ENCODE data around the gene LUC7L3.
"Not testable (repeated sequence)": the region's sequence is repeated elsewhere in the genome, so short reads cannot be mapped to it uniquely, and the experiment has no call there.

LUC7L3 gene

DNA sequence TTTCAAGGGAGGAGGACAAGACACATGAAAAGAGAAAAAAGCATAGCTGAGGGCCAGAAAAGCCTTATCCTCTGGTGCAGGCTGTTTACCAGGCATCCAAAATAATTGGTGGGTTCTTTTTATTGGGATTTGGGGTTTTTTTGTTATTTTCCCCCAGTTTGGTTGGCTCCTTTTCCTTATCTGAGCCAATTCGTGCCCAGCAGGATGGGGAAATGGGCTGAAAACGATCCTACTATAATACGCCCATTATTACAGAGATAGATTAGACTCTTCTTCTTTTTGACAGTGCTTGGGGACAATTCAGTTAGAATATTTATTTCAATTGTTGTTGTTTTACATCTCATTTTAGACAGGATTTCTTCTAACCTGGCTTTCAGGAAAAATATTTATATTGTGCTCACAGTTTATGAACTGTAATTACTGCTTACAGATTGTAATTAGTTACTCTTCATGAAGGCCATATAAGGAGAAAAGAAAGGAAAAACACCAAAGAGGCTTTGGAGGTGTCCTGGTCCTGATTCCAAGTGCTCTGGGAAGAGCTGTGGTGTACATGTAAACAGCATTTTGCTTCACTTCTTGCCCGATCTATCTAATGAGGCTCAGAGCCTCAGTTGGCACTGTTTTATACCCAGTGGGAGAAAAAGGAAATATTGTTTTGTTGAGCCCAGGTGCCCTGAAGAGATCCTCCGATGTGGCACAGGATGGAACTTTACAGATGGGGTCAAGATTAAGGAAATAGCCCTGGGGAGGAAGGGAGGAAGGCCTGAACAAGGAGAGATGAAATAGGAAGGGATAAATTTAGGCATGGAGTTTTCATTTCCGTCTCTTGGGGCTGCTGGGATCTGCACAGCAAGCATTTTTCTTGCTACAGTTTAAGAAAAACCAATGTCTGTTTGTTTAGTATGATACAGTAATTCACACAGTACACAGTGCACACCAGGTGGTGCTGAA lies 11.1 kb upstream of the LUC7L3 start:
- DNase-seq (ENCODE audit: low spot score), result peak; percentile 71

DNA sequence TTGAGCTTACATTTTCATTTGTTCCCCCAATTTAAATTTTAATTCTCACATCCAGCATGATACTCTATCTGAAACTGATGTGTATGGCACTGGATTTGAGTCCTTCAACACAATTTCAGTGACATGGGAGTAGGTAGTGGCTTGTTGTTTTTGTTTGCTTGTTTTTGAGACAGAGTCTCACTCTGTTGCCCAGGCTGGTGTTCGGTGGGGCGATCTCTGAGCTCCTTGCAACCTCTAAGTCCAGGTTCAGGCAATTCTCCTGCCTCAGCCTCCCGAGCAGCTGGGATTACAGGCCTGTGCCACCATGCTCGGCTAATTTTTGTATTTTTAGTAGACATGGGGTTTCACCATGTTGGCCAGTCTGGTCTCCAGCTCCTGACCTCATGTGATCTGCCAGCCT lies 10.3 kb upstream of the LUC7L3 start:
- DNase-seq (ENCODE audit: low spot score), result not testable (repeated sequence)

DNA sequence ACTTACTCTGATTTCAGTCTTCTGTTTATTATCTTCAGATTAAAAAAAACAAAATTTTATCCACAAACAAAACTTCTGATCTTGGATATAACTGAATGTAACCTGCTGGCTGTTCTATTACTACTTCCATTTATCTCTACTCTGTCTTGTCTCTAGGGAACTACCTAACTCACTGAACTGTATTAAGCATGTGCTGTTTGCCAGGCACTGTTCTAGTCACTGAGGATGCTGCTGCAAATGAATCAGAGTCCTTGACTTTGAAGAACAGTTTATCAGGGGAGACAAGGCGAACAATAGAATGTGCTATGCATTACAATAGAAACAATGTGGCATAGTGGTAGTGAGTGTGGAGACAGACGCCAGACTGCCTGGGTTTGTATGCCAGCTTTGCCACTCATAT lies 9.4 kb upstream of the LUC7L3 start:
- no peak for DNase-seq (ENCODE audit: low spot score)

DNA sequence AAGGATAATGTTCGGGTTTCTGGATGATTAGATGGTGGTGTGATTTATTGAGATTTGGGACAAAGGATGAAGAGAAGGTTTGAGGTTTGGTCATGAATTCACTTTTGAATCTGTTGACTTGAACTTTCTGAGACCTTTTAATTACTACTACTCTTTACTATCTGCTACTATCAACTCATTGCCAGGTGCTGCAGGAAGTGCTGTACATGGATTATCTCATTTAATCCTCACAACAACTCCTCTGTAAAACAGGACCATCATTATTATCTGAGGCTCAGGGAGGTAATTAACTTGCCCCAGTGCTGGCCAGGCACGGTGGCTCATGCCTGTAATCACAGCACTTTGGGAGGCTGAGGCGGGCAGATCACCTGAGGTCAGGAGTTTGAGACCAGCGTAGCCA lies 8.8 kb upstream of the LUC7L3 start:
- no peak for DNase-seq (ENCODE audit: low spot score)

DNA sequence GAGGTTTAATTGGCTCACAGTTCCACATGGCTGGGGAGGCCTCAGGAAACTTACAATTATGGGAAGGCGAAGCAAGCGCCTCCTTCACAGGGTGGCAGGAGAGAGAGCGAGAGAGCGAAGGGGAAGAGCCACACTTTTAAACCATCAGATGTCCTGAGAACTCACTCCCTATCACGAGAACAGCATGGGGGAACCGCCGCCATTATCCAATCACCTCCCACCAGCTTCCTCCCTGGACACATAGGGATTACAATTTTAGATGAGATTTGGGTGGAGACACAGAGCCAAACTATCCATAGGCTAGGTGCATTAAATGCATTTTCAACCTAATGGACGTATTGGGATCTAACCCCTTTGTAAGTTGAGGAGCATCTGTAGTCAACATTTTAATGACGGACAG lies 6.8 kb upstream of the LUC7L3 start:
- DNase-seq (ENCODE audit: low spot score), result no peak

DNA sequence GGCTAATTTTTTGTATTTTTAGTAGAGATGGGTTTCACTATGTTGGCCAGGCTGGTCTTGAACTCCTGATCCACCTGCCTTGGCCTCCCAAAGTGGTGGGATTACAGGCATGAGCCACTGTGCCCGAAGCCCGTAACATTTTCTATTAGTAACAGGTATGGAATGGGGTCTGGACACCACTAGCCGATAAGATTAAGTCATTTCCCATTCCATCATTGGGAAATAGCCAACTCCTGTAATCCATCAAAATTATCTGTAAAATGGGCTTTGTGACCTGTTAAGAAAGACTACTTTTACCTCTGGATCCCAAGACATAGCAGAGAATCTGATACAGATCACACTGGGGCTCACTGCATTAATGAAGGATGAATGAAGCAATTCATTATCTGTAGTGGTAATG lies 3.9 kb upstream of the LUC7L3 start:
- no peak for DNase-seq (ENCODE audit: low spot score)

DNA sequence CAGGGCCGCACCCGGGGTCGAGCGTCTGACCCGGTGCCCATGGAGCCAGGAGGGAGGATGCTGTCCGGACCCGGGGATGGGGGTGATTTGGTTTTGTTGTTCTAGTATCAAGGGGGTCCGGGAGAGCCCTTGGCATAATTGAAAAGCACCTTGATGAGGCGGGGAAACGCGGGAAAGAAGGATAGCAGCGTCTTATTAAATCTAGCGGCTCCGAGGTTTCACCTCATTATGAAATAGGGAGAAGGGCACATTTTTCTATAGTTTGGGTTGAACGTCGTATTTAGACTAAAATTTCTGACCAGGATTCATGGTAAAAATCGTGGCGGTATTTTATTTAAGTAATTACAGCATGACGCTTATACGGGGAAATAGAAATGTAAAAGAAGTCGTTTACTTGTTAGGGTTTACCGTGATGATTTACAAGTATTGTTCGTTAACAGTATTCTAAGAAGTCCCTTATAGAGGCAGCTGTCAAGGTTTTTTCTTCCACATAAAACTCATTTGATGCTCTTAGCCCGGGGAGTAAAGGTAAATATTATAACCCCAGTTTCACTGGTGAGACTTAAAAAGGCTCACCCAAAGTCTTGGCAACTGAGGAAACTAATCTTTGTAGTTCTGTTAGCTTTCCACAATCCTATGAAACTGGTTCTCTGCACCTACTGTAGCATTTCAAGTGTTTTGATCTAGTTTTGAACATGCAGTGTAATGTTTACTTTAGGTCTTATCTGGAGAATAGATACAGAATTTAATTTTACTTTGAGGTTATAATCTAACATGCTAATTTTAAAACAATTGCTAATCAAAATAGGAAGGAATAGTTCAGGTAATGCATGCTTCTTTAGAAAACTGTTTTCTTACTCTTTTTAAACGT lies 756 bp downstream of the LUC7L3 start:
- DNase-seq (ENCODE audit: low spot score), result peak; percentile 62

DNA sequence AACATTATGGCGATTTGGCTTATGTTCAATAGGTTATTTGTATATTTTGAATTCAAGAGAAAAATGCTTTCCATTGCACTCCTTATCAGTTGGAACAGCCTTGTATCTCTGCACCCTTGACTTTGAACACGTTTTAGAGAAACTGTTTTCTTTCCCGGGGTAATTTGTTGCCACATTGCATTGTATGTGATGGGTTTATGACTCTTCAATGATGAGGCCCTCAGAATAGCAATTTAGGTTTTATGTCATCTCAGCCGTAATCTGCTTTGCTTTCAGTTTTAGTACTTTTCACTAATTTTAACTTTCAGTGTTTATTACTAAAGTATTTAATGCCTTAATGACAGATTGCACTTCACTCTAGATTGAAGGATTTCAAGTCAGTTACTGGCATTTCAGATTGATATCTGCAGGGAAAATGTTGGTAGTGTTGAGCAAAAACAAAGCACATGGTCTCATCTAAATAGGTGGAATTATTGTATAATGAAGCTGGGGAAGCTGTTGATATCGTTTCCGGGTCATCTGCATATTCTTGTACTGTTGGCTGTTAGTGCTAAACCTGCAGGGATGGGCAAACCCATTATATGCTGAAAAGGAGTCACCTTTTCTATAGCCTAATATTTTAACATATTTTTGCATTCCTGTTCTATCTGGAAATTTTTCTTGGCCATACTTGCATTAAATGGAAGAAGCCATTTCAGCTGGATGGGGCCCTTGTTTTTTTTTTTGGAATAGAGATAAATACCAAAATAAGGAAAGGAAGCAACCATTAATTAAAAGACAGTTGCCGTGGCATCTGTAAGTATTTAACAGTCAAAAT lies 2.0 kb downstream of the LUC7L3 start:
- DNase-seq (ENCODE audit: low spot score), result peak; percentile 61

DNA sequence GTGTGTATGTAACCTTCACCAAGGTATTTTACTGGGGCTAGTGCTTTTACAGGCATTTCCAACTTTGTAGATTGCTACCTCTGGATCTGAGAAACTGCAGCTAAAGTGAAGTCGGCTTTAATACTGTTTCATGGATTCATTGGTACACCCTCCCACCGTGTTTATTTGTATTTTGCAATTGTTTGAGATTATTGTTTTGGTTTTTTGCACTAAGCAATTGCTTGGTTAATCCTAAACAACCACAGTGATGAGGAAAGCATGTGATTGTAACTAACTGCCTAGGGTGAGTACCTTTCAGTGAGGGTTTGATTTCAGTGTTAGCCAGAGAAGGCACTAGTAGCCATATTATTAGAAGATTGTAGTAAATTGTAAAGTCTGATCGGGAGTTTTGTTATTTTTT lies 3.3 kb downstream of the LUC7L3 start:
- no peak for DNase-seq (ENCODE audit: low spot score)

DNA sequence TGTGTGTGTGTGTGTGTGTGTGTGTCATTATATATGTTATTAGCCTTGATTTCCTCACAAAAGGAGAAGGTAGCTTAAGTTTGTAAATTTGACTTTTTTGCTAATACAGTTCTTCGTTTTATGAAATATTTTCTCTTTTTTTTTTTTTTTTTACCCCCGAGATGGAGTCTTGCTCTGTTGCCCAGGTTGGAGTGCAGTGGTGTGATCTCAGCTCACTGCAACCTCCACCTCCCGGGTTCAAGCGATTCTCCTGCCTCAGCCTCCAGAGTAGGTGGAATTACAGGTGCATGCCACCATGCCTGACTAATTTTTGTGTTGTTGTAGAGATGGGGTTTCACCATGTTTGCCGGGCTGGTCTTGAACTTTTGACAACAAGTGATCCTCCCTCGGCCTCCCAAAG lies 5.2 kb downstream of the LUC7L3 start:
- DNase-seq (ENCODE audit: low spot score), result not testable (repeated sequence)

DNA sequence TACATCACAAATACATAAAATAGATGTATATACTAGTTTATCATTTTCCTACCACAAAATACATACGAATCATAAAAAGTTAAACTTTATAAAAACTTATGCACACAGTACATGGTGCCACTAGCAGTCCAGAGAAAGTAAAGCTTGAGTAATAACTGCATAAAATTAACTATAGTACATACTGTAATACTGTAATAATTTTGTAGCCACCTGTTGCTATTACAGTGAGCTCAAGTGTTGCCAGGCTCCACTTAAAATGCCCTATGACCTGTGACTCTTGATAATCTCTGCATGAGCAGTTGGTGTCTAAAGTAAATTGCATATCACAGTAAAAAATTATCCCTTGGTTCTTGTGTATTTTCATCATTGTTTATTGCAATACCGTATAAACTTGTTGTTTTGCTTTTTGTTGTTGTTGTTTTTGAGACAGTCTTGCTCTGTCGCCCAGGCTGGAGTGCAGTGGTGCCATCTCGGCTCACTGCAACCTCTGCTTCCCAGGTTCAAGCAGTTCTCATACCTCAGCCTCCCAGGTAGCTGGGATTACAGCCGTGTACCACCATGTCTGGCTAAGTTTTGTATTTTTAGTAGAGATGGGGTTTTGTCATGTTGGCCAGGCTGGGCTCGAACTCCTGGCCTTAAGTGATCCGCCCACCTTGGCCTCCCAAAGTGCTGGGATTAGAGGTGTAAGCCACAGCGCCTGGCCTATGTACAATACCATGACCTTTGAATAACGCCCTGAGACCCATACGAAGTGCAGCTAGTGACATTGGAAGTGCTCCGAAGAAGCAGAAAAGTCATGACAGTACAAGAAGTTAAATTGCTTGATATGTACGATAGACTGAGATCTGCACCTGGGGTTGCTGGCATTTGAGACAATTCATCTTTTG lies 6.6 kb downstream of the LUC7L3 start:
- no peak for DNase-seq (ENCODE audit: low spot score)

DNA sequence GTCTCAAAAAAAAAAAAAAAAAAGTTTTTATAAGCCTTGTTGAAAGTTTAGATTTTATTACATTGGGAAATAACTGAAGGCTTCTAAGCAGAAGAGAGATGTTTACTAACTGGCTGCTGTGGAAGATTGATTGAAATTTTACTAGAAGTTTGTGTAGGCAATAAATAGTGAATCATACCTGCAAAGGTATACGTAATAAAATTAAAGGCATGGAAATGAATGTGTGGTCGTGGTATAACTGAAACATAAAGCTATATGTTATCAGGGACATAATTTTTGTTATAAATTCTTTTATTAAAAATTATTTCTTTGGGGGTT lies 8.7 kb downstream of the LUC7L3 start:
- no peak for DNase-seq (ENCODE audit: low spot score)

DNA sequence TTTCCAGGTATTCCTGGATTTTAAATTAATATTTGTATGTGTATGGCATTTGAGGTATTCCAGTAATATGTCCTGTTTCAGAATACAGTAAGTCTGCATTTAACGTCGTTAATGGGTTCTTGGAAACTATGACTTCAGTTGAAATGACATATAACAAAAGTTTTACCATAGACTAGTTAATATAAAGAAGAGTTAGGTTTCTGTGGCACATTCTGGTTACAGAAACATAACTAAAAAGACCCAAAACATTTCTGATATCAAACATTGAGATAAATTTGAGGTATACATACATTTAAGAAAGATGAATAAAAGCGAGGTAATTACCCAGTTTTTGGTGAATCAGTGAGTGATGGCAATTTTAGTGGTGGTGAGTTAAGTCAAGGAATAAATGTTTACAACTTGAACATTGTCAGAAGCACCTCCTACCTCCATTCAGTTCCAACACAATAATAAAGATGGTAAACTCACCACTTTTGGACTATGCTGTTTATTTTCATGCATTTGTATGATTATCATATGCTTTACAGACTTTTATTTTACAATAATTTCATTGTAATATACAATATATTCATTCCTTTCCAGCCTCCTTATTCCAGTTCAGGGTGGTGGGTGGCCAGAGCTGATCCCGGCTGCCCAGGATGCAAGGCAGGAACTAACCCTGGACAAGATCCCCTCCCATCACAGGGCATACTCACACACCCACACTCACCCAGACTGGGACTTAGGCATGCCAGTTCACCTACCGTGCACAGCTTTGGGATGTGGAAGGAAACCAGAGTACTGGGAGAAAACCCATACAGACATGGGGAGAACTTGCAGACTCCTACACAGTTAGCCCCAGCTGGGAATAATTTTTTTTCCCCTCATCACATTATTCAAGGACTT lies 9.7 kb downstream of the LUC7L3 start:
- DNase-seq (ENCODE audit: low spot score), result no peak

DNA sequence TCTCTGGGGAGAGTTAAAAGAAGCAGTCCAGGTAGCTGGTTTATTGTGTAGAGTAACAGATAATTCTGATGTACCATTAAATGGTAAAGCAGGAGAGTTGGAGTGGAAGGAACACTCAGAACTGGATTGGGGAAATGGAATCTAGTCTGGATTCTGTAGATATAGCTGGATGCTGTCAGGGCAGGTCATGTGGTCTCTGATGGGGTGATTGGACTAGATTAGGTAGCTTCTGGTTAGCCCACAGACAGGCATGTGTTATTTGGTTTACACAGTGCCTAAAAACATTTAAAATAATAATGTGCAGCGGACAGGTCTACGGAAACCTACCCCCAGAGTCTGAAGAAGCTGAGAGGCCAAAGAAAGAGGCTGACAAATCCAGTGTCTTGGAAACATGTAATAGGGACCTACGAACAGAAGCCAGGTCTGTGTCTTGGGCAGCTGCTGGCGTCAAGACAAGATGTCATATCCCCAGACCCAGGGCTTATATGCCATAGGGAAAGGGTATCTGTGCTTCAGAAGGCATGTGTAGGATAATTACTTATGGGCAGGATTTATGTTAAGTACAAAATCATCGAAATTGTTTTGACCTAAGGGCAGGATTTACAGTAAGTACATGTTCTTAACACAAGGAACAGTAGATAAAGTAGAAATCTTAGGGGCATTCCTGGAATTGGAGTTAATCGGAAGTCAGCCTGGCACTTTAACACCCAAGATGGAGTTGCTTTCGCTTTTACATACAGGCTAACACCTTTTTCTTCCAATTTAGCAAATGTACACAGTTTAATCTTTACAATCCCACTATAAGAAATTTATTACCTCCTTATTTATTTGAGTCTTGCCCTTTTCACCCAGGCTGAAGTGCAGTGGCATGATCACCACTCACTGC lies 12.4 kb downstream of the LUC7L3 start:
- DNase-seq (ENCODE audit: low spot score), result peak; percentile 37

DNA sequence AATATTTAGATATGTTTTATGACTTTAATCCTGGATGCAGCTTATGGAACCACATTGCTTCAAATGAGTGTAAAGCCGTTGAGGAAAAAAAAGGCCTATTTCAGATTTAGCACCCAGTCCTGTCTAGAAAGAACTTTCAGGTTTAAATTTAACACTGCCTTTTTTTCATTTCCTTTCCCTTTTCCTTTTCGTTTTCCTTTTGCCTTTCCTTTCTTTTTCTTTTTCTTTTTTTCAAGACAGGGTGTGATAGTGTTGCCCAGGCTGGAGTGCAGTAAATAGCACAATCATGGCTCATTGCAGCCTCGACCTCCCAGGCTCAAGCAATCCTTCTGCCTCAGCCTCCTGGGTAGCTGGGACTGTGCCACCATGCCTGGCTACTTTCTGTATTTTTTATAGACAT lies 15.9 kb downstream of the LUC7L3 start:
- no peak for DNase-seq (ENCODE audit: low spot score)

DNA sequence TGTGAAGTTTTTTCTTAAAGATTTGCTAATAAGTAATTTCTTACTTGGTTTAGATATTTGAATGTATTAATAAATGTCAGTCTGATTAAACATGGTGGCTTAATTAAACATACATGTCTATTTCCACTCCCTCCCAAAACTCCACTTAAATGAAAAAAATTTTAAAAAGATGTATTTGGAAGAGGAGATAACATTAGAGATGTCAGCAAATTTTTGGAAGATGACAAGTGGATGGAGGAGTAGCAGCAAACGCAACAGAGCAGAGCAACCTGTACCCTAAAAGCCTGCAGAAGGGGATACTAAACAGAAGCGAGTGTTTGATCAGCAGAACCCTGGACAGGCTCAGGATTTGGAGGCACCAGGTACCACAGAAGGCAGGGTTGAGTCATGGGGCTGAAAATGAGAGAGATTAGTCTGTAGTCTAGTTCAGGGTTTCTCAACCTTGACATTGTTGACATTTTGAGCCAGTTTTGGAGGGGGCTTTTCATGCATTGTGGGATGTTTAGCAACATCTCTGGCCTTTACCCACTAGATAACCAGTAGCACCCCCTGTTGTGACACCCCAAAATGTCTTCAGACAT lies 17.8 kb downstream of the LUC7L3 start:
- DNase-seq (ENCODE audit: low spot score), result no peak

DNA sequence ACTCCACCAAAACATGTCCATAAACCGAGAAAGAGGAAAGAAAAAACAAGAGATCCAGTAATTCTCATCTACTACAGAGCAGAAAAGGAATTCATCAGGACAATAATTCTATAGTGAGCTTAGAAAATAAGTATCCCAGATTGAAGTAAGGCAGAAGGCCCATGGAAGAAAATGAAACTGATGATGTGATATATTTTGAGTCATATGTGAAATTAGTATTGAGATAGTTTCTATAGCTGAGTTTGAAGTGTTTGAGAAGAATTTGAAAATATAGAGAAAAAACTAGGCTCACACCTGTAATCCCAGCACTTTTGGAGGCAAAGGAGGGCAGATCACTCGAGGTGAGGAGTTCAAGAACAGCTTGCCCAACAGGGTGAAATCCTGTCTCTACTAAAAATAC lies 19.7 kb downstream of the LUC7L3 start:
- no peak for DNase-seq (ENCODE audit: low spot score)

DNA sequence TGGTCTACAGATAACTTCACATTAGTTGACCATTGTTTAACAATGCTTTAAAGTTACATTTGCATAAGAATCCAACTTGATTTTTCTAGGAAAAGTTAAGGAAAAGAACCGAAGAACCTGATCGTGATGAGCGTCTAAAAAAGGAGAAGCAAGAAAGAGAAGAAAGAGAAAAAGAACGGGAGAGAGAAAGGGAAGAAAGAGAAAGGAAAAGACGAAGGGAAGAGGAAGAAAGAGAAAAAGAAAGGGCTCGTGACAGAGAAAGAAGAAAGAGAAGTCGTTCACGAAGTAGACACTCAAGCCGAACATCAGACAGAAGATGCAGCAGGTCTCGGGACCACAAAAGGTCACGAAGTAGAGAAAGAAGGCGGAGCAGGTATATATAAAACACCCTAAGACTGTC lies 26.2 kb downstream of the LUC7L3 start:
- DNase-seq (ENCODE audit: low spot score), result no peak

DNA sequence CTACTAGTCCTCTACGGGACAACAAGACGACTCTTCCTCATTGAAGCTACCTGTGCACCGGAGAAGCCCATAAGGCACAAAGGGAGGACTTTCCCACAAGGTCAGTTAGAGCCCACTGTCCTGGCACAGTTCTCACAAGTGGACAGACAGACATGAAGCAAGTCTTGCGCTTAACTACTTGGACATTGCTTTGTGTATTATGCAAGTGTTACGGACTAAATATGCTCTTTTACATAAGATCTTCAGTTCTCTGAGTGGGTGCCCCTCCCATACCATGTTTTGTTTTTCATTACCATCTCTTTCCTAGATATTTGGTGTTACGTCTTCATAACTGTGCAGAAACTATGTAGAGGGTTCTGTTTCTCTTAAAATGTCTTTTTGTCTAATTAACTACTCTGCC lies 29.8 kb downstream of the LUC7L3 start:
- no peak for DNase-seq (ENCODE audit: low spot score)

Data from hematopoietic multipotent progenitor cell treated with erythropoietin and hydrocortisone succinate and interleukin-3 and kit ligand, for 17 days (in vitro differentiated cells).